Pancreas (tissue), 10 donors: ENCODE data around the gene GJC2. TPM values are rescaled to one million over a fixed set of nuclear protein-coding genes. Genes with fewer than 3 reads are reported as not detected.
A peak's percentile ranks its signal among the peaks of the same experiment; 100 is the strongest.

Source experiments
- ATAC-seq, 4 donors: fragments of 200-7000 bp; cut with Tn5 transposase; one replicate each; pipeline versions ENCODE4 v1.8.0 to v1.9.1; 2020; ENCODE audit warnings: mild to moderate bottlenecking in 4 of 4, moderate library complexity in 4 of 4
- DNase-seq, 6 donors: peaks; one replicate each; pipeline ENCODE4 v3.0.0-alpha.2; 2020
- FAIRE-seq: peaks from 2 replicates; lab custom pipeline; 2012; peaks lifted over from hg19 to GRCh38; lab: Jason Lieb, UNC
- H3K27ac ChIP-seq, 4 donors: fragments of 200-600 bp; sonication (generic); 1 replicate in 3 of 4; 2 replicates in 1 of 4; pipeline versions ENCODE4 v1.5.0 to v1.8.0; 2020
- H3K27me3 ChIP-seq, 4 donors: fragments of 200-600 bp; one replicate each; pipeline ENCODE4 v1.8.0; 2021
- H3K36me3 ChIP-seq, 3 donors: fragments of 200-600 bp; sonication (generic) in 1 of 3; one replicate each; pipeline versions ENCODE4 v1.5.0 to v1.8.0; 2020 to 2021
- H3K4me1 ChIP-seq, 3 donors: fragments of 200-600 bp; one replicate each; pipeline ENCODE4 v1.8.0; 2021
- H3K4me3 ChIP-seq, 4 donors: fragments of 200-600 bp; sonication (generic) in 2 of 4; one replicate each; pipeline versions ENCODE4 v1.5.0 to v1.8.0; 2020 to 2021
- H3K9me3 ChIP-seq, 4 donors: fragments of 200-600 bp; one replicate each; pipeline ENCODE4 v1.8.0; 2021
- CTCF ChIP-seq, 4 donors: fragments of 200-600 bp; sonication (generic) in 3 of 4; IDR thresholded peaks; one replicate each; pipeline versions ENCODE4 v1.5.0 to v1.8.0; 2021; ENCODE audit warnings: antibody characterized with exemption in 4 of 4
- WGBS, 2 donors: extraction: QIAGEN DNeasy Blood & Tissue Kit; methylation state at CpG; one replicate each; pipeline ENCODE4 v1.1.7; 2013; 5-methylcytosine and 5-hydroxymethylcytosine counted together
- intact Hi-C, 3 donors: fragments of 100-400 bp; cut with DNase I; formaldehyde crosslinking; loops; one replicate each; pipeline versions ENCODE4 v1.11.1 to v1.14.2; 2022
- polyA plus RNA-seq, 2 donors: library from polyadenylated mRNA; stranded (reverse); fragments of 200-250 nt; gene quantifications; one replicate each; pipeline ENCODE4 v1.2.3, GENCODE V29; 2013
- total RNA-seq, 6 donors: library from RNA; stranded (reverse); fragmentation: NEBNext Ultra II Directional in 4 of 6; extraction: Animal tissue kit (Norgen Biotek cat#: 25700) in 4 of 6; gene quantifications; one replicate each; pipeline versions ENCODE4 v1.2.1 to v1.2.4, GENCODE V29; 2021 to 2023
- donor health status: healthy with polysubstance abuse.
- donor health status: DM: no; HTN: no; CAD: no; lungs with moderate emphysema.
- donor health status: DM: no; HTN: no; CAD: no.
- donor health status: control.
- donor health status: control.
- donor health status: Bipolar disorder and iron deficiency.
- donor health status: DM: yes; HTN: yes; CAD: no.
- donor health status: DM: no; HTN: no; CAD: no.
- donor health status: DM: no; HTN: no; CAD: no.
- donor health status: DM: yes; HTN: yes; CAD: no.

GJC2 gene
- total and polyA plus RNA-seq, 8 donors = 0.08 to 0.80 (median 0.45) TPM

GRCh38 chr1:228134591-228134990 lies 15.1 kb upstream of the GJC2 start:
- H3K4me1 ChIP-seq = no peaks in the 10 kb centered on the region
- intact Hi-C loops = no loop called here
- 70 to 87% methylated on average over 12 of the region's 12 CpGs for WGBS, 2 donors

DNA sequence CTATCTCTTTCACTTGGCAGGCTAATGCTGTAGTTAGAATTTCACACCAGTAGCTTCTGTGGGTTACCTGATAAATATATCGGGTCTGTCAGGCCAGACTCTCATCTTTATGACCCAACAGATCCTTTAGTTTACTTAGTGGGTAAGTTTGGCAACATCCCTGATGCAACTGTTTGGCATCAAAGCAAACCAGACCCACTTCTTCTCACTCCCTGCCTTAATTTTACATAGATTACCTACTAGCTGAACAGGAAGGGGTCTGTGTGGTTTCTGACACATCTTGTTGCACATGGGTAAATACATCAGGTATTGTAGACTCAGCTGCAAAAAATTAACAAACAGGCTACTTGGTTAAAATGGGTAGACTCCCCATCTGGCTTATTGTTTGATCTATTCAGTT lies 12.8 kb upstream of the GJC2 start:
- intact Hi-C loops = no loop called here
- no peak for DNase-seq
- H3K9me3 ChIP-seq = no peaks in the 10 kb centered on the region
- H3K27ac ChIP-seq = no peak overlapping the region
- peaks cover 0 to 6% (median 3%) of the 10 kb centered on the region in 3 donors for H3K4me1 ChIP-seq
- no peak overlapping the region for H3K4me3 ChIP-seq
- no peaks in the 10 kb centered on the region for H3K27me3 ChIP-seq
- 31 to 43% methylated on average over 1 of the region's 1 CpG for WGBS, 2 donors
- H3K36me3 ChIP-seq = no peaks in the 10 kb centered on the region
- FAIRE-seq = no peak
- ATAC-seq = no peak
- TF ChIP-seq CTCF (IDR thresholded peaks at IDR 0.05) = no peak

More at GRCh38 chr1:228134591-228134990, 15.1 kb upstream of the GJC2 start:
- DNase-seq (no peak), ATAC-seq (no peak), FAIRE-seq (no peak)
- no peak overlapping the region for H3K27ac ChIP-seq
- TF ChIP-seq CTCF (IDR thresholded peaks at IDR 0.05) = no peak
- no peak overlapping the region for H3K4me3 ChIP-seq
- no peaks in the 10 kb centered on the region for H3K27me3 ChIP-seq
- H3K9me3 ChIP-seq = no peaks in the 10 kb centered on the region
- H3K36me3 ChIP-seq = no peaks in the 10 kb centered on the region

DNA sequence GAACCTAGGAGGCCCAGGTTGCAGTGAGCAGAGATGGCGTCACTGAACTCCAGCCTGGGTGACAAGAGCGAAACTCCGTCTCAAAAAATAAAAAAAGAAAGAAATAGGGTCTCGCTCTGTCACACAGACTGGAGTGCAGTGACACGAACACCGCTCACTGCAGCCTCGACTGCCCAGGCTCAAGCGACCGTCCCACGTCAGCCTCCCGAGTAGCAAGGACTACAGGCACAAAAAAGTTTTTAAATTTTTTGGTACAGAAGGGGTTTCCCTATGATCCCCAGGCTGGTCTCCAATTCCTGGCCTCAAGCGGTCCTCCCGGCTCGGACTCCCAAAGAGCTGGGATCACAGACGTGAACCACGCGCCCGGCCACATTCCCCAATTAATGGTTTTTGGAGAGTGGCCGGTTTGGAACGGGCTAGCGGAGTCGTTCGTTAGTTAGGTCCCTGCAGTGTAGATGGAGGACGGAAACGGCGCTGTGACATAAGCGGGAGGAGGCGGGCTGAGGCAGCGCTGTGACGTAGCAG lies 10.3 kb upstream of the GJC2 start:
- intact Hi-C loops = no loop called here
- DNase-seq (no peak), FAIRE-seq (no peak), ATAC-seq (no peak)
- TF ChIP-seq CTCF (IDR thresholded peaks at IDR 0.05) = no peak
- Histone ChIP-seq H3K36me3 (no peaks in the 10 kb centered on the region), H3K9me3 (no peaks in the 10 kb centered on the region), H3K27me3 (no peaks in the 10 kb centered on the region), H3K4me3 (peak overlapping the region; percentile 16 to 97 (median 54)), H3K4me1 (peaks cover 11 to 25% (median 25%) of the 10 kb centered on the region in 3 donors), H3K27ac (peak overlapping the region; percentile 87 to 96 (median 92))
- WGBS, 2 donors = 24 to 25% methylated on average over 30 of the region's 30 CpGs

DNA sequence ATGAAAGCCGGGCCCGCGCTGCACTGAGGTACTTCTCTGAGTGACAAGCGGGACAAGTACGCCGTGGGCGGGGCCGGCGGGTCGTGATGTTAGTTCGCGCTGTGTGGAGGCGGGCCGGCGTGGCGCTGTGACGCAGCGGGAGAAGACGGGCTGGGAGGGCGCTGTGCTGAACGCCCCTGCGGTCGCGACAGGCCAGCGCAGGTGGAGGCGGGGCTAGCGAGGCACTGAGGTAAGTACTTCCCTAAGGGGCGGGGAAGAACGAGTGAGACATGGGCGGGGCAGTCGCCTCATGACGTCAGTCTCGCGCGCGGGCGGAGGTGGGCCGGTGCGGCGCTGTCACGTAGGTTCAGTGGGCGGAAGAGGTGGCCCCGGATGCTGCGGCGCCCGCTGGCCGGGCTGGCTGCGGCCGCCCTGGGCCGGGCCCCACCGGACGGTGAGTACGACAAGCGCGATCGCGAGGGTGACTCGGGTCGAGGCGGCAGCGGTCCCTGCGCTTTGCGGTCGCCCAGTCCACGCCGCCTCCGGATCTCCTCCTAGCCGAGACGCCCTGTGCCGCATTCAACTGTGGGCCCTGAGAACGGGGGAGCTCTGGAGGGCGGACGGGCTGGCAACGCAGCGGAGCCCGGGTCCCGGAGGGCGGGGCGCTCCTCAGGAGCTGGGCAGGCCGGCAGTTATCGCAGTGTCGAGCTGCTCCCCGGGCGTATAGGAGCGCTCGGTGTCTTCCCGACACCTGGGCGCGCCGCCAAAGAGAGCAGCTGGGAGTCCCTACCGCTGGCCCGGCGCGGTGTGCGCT lies 9.6 kb upstream of the GJC2 start, which contains the start of gene GUK1:
TSS of gene GUK1 (plus strand) at position 349 of the 793 bp plus-strand sequence. CDS start at position 373, 24 bp downstream.
- peak within 1 kb of the TSS; percentile 87 to 96 (median 92) for H3K27ac ChIP-seq
- peaks cover 11 to 25% (median 25%) of the 10 kb centered on the region in 3 donors for H3K4me1 ChIP-seq
- peak; percentile 88 to 94 (median 91) for ATAC-seq
- H3K4me3 ChIP-seq = peak within 1 kb of the TSS; percentile 74 to 97 (median 82)
- 0% methylated on average over 71 to 95 of the region's 95 CpGs for WGBS, 2 donors
- DNase-seq = peak; percentile 99 to 100 (median 100)
- no peaks in the 10 kb centered on the region for H3K27me3 ChIP-seq
- H3K9me3 ChIP-seq = no peaks in the 10 kb centered on the region
- FAIRE-seq = peak; percentile 67
- no peaks in the 10 kb centered on the region for H3K36me3 ChIP-seq
- TF ChIP-seq CTCF (IDR thresholded peaks at IDR 0.05) = peak in 3 of 4 donors; percentile 20 to 30 (median 29)
- intact Hi-C loops = no loop called here
